OCI-LY1 (cell line): ENCODE results near the gene GBP6.

Experiments
- CTCF ChIP-seq: fragments of 200-600 bp; sonication (generic), shearing (Covaris generic); IDR thresholded peaks from 2 replicates; pipeline ENCODE4 v1.5.1; 2017; ENCODE audit warnings: mild to moderate bottlenecking, antibody characterized with exemption, low read length, moderate library complexity, mixed read lengths
- EZH2 ChIP-seq: fragments of 200-600 bp; sonication (generic), shearing (Covaris generic); IDR thresholded peaks from 2 replicates; pipeline ENCODE4 v1.8.0; 2017; ENCODE audit warnings: borderline replicate concordance, mixed run types, mild to moderate bottlenecking, antibody characterized with exemption, low read length, moderate library complexity, mixed read lengths

- TF ChIP-seq CTCF (no peak), EZH2 (no peak)
Measured at GRCh38 chr1:89356658-89357400, 7.0 kb upstream of the GBP6 start.
